K562 (cell line): ENCODE measurements around the gene ELP1. TPM values are rescaled to one million over a fixed set of nuclear protein-coding genes. Genes with fewer than 3 reads are reported as not detected.

Experiments used
- MBD2 ChIP-seq: sonication (generic); IDR thresholded peaks from 2 replicates; pipeline ENCODE4 v1.6.1; 2016; ENCODE audit warnings: low read depth, borderline replicate concordance
- MYBL2 ChIP-seq, 2 experiments: fragments of 450-650 bp in 1 of 2; sonication (generic) in 1 of 2; formaldehyde crosslinking in 1 of 2; IDR thresholded peaks; 2 replicates each; pipeline versions ENCODE4 v1.6.1 to v1.8.1; 2017 to 2022; ENCODE audit warnings: borderline replicate concordance in 1 of 2, inconsistent platforms in 1 of 2, low read depth in 1 of 2, mild to moderate bottlenecking in 1 of 2, missing genetic modification reagents in 1 of 2, moderate library complexity in 1 of 2
- RFX1 ChIP-seq: fragments of 450-650 bp; IDR thresholded peaks from 2 replicates; pipeline ENCODE4 v1.6.1; 2016; ENCODE audit warnings: mild to moderate bottlenecking, moderate library complexity
- ZNF124 ChIP-seq: sonication (generic); formaldehyde crosslinking; IDR thresholded peaks from 2 replicates; pipeline ENCODE4 v1.8.1; 2022; ENCODE audit warnings: missing genetic modification reagents
- polyA plus RNA-seq, 8 experiments: library from polyadenylated mRNA; depleted of rRNA in 4 of 8; stranded (reverse) in 5 of 8; unstranded in 3 of 8; fragments of >200 nt; fragmentation: Nextera tagmentation in 2 of 8; fragmentation: Illumina TruSeq in 1 of 8; extraction: Ambion mirVana in 2 of 8; extraction: Trizol in 1 of 8; gene quantifications; 2 replicates each; pipeline versions ENCODE4 v1.2.1 to v1.2.3, GENCODE V29; 2011 to 2014; ENCODE audit warnings: inconsistent platforms in 1 of 8, missing spikeins in 1 of 8
- total RNA-seq, 7 experiments: library from RNA; depleted of rRNA in 6 of 7; stranded (reverse); fragments of >200 nt in 6 of 7; fragmentation: Illumina TruSeq in 2 of 7; extraction: Trizol in 2 of 7; gene quantifications; 2 replicates each; pipeline versions ENCODE4 v1.2.1 to v1.2.3, GENCODE V29; 2011 to 2021; ENCODE audit warnings: low replicate concordance in 1 of 7
- TF ChIP-seq, protein P1 (sequence below): fragments of 450-650 bp; IDR thresholded peaks from 2 replicates; pipeline ENCODE4 v1.6.1; 2017; ENCODE audit warnings: antibody characterized with exemption, mild to moderate bottlenecking
- TF ChIP-seq, protein P2 (sequence below): IDR thresholded peaks from 2 replicates; pipeline ENCODE4 v1.6.1; 2011; ENCODE audit warnings: borderline replicate concordance, low read depth, mild to moderate bottlenecking, moderate library complexity, low read length; ENCODE audit not compliant: insufficient read depth, poor library complexity, severe bottlenecking

Gene ELP1
- total and polyA plus RNA-seq, 9 of the 15 experiments (the other 6 are each of a cell fraction or from before 2014, with no cell fraction given), result 17.0 to 48.6 (median 39.7) TPM

DNA sequence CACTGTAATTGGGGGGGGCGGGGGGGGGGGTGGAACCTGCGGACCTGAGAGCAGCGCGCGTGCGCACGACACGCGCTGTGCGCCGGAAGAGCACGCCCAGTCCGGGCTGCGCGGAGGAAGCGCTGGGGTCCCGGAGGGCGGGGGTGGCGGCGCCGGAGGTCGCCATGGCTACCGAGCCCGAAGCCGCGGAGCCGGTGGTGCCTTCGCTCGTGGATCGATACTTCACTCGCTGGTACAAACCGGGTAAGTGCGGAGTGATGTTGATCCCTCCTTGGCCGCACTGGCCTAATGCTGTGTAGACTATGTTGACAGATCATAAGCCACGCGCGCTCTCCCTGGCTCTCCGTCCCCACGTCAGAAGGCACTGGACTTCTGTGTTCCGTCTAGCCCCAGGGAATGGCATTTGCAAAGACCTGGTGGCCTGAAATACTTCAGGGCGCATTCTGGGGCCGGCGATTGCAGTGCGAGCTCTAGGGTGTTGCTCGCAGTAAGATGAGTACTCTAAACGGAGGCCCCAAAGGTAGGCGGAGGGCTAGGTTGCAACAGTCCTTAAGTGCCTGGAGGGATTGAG lies 484 bp upstream of the ELP1 start, which contains the start of gene ABITRAM (continued):
- TF ChIP-seq, protein P1, sequence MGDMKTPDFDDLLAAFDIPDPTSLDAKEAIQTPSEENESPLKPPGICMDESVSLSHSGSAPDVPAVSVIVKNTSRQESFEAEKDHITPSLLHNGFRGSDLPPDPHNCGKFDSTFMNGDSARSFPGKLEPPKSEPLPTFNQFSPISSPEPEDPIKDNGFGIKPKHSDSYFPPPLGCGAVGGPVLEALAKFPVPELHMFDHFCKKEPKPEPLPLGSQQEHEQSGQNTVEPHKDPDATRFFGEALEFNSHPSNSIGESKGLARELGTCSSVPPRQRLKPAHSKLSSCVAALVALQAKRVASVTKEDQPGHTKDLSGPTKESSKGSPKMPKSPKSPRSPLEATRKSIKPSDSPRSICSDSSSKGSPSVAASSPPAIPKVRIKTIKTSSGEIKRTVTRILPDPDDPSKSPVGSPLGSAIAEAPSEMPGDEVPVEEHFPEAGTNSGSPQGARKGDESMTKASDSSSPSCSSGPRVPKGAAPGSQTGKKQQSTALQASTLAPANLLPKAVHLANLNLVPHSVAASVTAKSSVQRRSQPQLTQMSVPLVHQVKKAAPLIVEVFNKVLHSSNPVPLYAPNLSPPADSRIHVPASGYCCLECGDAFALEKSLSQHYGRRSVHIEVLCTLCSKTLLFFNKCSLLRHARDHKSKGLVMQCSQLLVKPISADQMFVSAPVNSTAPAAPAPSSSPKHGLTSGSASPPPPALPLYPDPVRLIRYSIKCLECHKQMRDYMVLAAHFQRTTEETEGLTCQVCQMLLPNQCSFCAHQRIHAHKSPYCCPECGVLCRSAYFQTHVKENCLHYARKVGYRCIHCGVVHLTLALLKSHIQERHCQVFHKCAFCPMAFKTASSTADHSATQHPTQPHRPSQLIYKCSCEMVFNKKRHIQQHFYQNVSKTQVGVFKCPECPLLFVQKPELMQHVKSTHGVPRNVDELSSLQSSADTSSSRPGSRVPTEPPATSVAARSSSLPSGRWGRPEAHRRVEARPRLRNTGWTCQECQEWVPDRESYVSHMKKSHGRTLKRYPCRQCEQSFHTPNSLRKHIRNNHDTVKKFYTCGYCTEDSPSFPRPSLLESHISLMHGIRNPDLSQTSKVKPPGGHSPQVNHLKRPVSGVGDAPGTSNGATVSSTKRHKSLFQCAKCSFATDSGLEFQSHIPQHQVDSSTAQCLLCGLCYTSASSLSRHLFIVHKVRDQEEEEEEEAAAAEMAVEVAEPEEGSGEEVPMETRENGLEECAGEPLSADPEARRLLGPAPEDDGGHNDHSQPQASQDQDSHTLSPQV, result no peak
- TF ChIP-seq ZNF124 (CRISPR knock-in tag) (no peak), RFX1 (peak; percentile 95), MYBL2 (IDR thresholded peaks at IDR 0.05; ENCODE audit: low read depth) (no peak), MYBL2 (CRISPR knock-in tag; IDR thresholded peaks at IDR 0.05; ENCODE audit: borderline replicate concordance) (no peak), MBD2 (peak; percentile 2; the same call in 1 of the 2 replicates)
- TF ChIP-seq, protein P2, sequence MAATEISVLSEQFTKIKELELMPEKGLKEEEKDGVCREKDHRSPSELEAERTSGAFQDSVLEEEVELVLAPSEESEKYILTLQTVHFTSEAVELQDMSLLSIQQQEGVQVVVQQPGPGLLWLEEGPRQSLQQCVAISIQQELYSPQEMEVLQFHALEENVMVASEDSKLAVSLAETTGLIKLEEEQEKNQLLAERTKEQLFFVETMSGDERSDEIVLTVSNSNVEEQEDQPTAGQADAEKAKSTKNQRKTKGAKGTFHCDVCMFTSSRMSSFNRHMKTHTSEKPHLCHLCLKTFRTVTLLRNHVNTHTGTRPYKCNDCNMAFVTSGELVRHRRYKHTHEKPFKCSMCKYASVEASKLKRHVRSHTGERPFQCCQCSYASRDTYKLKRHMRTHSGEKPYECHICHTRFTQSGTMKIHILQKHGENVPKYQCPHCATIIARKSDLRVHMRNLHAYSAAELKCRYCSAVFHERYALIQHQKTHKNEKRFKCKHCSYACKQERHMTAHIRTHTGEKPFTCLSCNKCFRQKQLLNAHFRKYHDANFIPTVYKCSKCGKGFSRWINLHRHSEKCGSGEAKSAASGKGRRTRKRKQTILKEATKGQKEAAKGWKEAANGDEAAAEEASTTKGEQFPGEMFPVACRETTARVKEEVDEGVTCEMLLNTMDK, result no peak
